Epithelial cell of esophagus (primary cell): ENCODE measurements around the gene NELFB.
"Not testable (repeated sequence)": the region's sequence is repeated elsewhere in the genome, so short reads cannot be mapped to it uniquely, and the experiment has no call there.

Experiments used
- DNase-seq: peaks from one replicate; pipeline ENCODE4 v3.0.0; 2010; ENCODE audit warnings: low read depth
- H3K4me3 ChIP-seq: 2 replicates; pipeline ENCODE4 v1.5.1; 2011; ENCODE audit warnings: mild to moderate bottlenecking, low read length, control low read depth
- TF ChIP-seq, protein P1 (sequence below): IDR thresholded peaks from 2 replicates; pipeline ENCODE4 v1.5.1; 2011; ENCODE audit warnings: low read depth, mild to moderate bottlenecking, low read length, control low read depth, inconsistent platforms; ENCODE audit not compliant: insufficient read depth; ENCODE audit errors: missing control alignments

The NELFB gene

DNA sequence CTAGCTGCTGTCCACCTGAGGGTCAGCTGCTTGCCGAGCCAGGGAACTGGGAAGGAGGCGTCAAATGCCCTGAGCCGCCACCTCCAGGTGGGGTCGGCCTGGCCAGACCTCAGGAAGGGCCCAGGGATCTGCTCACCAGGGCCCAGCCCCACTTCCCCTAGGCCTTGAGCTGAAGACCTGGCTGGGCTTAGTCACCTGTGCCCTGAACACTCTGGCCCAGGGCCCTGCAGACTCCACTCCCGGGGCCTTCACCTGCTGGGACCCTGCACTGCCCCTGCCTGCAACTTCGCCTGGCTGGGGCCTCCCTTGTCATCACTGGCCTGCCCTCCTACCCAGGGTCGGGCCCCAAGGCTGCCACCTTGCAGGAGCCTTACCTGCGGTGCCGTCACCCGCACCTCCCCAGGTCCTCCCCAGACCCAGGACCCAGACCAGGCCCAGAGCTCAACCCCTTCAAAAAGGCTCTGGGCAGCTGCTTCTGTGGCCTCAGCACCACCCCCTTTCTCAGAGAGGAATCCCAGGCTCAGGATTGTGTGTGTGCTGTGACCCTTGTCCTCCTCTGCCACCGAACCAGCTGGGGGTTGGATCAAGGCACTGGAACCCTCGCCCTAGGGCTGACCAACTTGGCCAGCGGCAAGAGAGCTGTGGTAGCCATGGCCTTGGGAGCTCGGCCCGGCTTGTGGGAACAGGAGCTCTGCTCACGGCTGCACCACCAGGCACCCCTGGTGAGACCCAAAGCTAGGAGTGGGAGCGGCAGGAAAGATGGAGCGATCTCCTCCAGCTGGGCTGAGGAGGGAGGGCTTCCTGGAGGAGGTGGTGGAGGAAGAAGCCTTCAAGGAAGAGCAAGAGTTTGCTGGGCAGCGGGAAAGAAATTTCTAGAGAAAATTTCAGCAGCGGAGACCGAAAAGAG is 1.2 kb upstream of the NELFB start:
- H3K4me3 ChIP-seq: peak overlapping the region; percentile 81
- TF ChIP-seq, protein P1, sequence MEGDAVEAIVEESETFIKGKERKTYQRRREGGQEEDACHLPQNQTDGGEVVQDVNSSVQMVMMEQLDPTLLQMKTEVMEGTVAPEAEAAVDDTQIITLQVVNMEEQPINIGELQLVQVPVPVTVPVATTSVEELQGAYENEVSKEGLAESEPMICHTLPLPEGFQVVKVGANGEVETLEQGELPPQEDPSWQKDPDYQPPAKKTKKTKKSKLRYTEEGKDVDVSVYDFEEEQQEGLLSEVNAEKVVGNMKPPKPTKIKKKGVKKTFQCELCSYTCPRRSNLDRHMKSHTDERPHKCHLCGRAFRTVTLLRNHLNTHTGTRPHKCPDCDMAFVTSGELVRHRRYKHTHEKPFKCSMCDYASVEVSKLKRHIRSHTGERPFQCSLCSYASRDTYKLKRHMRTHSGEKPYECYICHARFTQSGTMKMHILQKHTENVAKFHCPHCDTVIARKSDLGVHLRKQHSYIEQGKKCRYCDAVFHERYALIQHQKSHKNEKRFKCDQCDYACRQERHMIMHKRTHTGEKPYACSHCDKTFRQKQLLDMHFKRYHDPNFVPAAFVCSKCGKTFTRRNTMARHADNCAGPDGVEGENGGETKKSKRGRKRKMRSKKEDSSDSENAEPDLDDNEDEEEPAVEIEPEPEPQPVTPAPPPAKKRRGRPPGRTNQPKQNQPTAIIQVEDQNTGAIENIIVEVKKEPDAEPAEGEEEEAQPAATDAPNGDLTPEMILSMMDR: no peak
- no peak for DNase-seq

DNA sequence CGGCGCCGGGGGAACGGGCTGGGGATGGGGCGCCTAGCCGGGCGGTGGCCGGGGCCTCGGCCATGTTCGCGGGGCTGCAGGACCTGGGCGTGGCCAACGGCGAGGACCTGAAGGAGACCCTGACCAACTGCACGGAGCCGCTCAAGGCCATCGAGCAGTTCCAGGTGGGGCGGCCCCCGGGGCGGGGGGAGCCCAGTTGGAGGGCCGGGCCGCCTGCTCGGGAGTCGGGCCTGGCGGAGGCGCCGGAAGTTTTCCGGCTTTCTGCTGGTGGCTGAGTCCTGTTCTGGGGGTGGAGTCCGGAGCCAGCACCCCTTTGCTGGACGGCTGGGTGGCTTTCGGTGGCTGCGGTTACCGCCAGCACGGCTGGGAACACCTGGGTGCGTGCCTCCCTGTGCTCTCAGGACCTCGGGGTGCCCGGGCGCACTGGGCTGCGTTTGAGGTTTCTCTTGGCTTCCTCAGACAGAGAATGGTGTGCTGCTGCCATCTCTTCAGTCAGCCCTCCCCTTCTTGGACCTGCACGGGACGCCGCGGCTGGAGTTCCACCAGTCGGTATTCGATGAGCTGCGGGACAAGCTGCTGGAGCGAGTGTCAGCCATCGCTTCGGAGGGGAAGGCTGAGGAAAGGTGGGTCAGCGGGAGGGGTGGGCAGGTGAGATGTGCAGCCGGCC is 454 bp downstream of the NELFB start:
- TF ChIP-seq, protein P1: no peak
- peak; percentile 45 for DNase-seq
- H3K4me3 ChIP-seq: peak overlapping the region; percentile 89

DNA sequence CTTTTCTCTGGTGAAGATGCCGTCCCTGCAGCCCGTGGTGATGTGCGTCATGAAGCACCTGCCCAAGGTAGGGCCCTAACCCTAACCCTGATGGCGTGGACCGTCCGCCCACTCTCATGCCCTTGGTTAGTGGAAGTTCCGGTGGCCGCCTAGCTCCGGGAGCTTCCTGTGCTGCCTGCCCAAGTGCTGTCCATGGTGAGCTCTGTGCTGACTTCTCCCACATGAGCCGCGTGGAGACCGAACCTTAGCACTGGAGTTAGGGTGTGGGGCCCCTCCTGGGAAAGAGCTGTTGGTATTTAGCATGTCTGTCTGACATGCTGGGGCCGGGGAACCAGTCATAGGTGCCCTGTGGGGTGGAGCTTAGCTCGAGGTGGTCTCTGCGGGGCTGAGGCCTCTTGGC is 1.2 kb downstream of the NELFB start:
- TF ChIP-seq, protein P1: no peak
- H3K4me3 ChIP-seq: peak overlapping the region; percentile 89
- no peak for DNase-seq

DNA sequence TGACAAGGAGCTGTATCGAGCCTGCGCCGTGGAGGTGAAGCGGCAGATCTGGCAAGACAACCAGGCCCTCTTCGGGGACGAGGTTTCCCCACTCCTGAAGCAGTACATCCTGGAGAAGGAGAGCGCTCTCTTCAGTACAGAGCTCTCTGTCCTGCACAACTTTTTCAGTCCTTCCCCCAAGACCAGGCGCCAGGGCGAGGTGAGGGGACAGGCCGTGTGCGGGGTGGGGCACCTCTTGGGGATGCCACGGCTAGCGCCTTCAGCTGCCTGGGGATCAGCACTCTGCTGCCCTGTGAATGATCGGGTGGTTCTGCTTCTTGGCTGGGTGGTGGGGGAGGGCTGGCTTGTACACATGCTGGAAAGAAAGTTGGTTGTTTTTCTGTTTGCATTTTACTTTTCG is 1.7 kb downstream of the NELFB start:
- TF ChIP-seq, protein P1: no peak
- peak overlapping the region; percentile 89 for H3K4me3 ChIP-seq
- no peak for DNase-seq

DNA sequence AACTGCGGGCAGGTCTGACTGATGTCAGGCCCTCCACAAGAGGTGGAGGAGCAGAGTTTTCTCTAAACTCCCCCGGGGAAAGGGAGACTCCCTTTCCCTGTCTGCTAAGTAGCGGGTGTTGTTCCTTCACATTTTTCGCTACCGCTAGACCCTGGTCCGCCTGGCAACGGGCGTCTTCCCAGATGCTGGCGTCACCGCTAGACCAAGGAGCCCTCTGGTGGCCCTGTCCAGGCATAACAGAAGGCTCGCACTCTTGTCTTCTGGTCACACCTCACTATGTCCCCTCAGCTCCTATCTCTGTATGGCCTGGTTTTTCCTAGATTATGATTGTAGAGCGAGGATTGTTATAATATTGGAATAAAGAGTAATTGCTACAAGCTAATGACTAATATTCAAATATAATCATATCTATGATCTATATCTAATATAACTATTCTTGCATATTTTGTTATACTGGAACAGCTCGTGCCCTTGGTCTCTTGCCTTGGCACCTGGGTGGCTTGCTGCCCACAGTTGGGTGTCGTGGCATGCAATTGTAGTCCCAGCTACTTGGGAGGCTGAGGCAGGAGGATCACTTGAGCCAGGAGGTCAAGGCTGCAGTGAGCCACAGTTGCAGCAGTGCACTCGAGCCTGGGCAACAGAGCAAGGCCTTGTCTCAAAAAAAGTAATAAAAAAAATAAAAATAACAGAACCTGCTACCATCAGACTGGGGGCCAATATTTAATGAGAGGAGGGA is 7.2 kb downstream of the NELFB start:
- TF ChIP-seq, protein P1: peak; percentile 50
- H3K4me3 ChIP-seq, DNase-seq: not testable (repeated sequence)

DNA sequence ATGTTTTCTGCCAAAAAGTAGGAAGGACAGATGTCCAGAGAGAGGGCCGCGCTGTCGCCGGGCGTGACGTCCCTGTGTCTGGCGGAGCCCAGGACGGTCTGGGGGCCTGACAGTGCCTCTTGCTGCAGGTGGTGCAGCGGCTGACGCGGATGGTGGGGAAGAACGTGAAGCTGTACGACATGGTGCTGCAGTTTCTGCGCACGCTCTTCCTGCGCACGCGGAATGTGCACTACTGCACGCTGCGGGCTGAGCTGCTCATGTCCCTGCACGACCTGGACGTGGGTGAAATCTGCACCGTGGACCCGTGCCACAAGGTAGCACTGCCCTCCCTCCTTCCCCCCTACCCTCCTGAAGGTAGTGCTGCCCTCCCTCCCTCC is 7.8 kb downstream of the NELFB start:
- DNase-seq: no peak
- TF ChIP-seq, protein P1: no peak

More for the DNA sequence above, 7.8 kb downstream of the NELFB start:
- H3K4me3 ChIP-seq: no peak overlapping the region
